IPS-18c (cell line): Measurements from ENCODE around the gene KICS2.
A peak's percentile ranks its signal among the peaks of the same experiment; 100 is the strongest.
"Not testable (repeated sequence)": the region's sequence is repeated elsewhere in the genome, so short reads cannot be mapped to it uniquely, and the experiment has no call there.

Experiments used
- H3K4me3 ChIP-seq: 2 replicates; pipeline ENCODE4 v1.7.0; 2013; ENCODE audit warnings: low read depth, mild to moderate bottlenecking, low read length, moderate library complexity; ENCODE audit not compliant: insufficient read depth
- H3K9me3 ChIP-seq: one replicate; pipeline ENCODE4 v1.6.1; 2013; ENCODE audit warnings: mild to moderate bottlenecking, low read length, moderate library complexity; ENCODE audit not compliant: control insufficient read depth, insufficient read depth

The KICS2 gene

GRCh38 chr12:64221651-64222008 is 466 bp downstream of the KICS2 start:
- H3K4me3 ChIP-seq = peak overlapping the region; percentile 96
- H3K9me3 ChIP-seq = no peaks in the 10 kb centered on the region

- Histone ChIP-seq H3K4me3 (no peak overlapping the region), H3K9me3 (no peaks in the 10 kb centered on the region)
Observed at GRCh38 chr12:64220046-64220445, 2.0 kb downstream of the KICS2 start.

GRCh38 chr12:64219145-64219544 is 3.0 kb downstream of the KICS2 start:
- no peak overlapping the region for H3K4me3 ChIP-seq

GRCh38 chr12:64218597-64218996 is 3.5 kb downstream of the KICS2 start:
- no peaks in the 10 kb centered on the region for H3K9me3 ChIP-seq
- H3K4me3 ChIP-seq = no peak overlapping the region

More at GRCh38 chr12:64219145-64219544, 3.0 kb downstream of the KICS2 start:
- no peaks in the 10 kb centered on the region for H3K9me3 ChIP-seq

GRCh38 chr12:64217643-64218042 is 4.5 kb downstream of the KICS2 start:
- H3K4me3 ChIP-seq, H3K9me3 ChIP-seq: not testable (repeated sequence)

GRCh38 chr12:64216239-64216638 is 5.9 kb downstream of the KICS2 start:
- Histone ChIP-seq H3K4me3 (no peak overlapping the region), H3K9me3 (no peaks in the 10 kb centered on the region)

- no peaks in the 10 kb centered on the region for H3K9me3 ChIP-seq
- no peak overlapping the region for H3K4me3 ChIP-seq
Observed at GRCh38 chr12:64212119-64212746, 9.9 kb downstream of the KICS2 start.

GRCh38 chr12:64207453-64207852 is 14.6 kb downstream of the KICS2 start:
- no peaks in the 10 kb centered on the region for H3K9me3 ChIP-seq
- no peak overlapping the region for H3K4me3 ChIP-seq

- Histone ChIP-seq H3K9me3 (no peaks in the 10 kb centered on the region), H3K4me3 (no peak overlapping the region)
Observed at GRCh38 chr12:64205542-64205941, 16.6 kb downstream of the KICS2 start.

- no peak overlapping the region for H3K4me3 ChIP-seq
- H3K9me3 ChIP-seq = no peaks in the 10 kb centered on the region
Observed at GRCh38 chr12:64203775-64204174, 18.3 kb downstream of the KICS2 start.

GRCh38 chr12:64203036-64203435 is 19.1 kb downstream of the KICS2 start:
- Histone ChIP-seq H3K4me3 (no peak overlapping the region), H3K9me3 (no peaks in the 10 kb centered on the region)

- not testable (repeated sequence) for H3K4me3 ChIP-seq, H3K9me3 ChIP-seq
Observed at GRCh38 chr12:64195841-64196240, 26.3 kb downstream of the KICS2 start.

- H3K9me3 ChIP-seq = peaks cover 2% of the 10 kb centered on the region
- no peak overlapping the region for H3K4me3 ChIP-seq
Observed at GRCh38 chr12:64194333-64195149, 27.6 kb downstream of the KICS2 start.

- Histone ChIP-seq H3K4me3 (no peak overlapping the region), H3K9me3 (peaks cover 2% of the 10 kb centered on the region)
Observed at GRCh38 chr12:64193931-64194330, 28.2 kb downstream of the KICS2 start.

- H3K9me3 ChIP-seq = peaks cover 2% of the 10 kb centered on the region
- H3K4me3 ChIP-seq = no peak overlapping the region
Observed at GRCh38 chr12:64192644-64193444, 29.3 kb downstream of the KICS2 start.

- Histone ChIP-seq H3K9me3 (peaks cover 2% of the 10 kb centered on the region), H3K4me3 (no peak overlapping the region)
Observed at GRCh38 chr12:64190140-64190539, 32.0 kb downstream of the KICS2 start.

- Histone ChIP-seq H3K4me3 (no peak overlapping the region), H3K9me3 (peaks cover 2% of the 10 kb centered on the region)
Observed at GRCh38 chr12:64189530-64189929, 32.6 kb downstream of the KICS2 start.

GRCh38 chr12:64187794-64188193 is 34.3 kb downstream of the KICS2 start:
- Histone ChIP-seq H3K4me3 (no peak overlapping the region), H3K9me3 (no peaks in the 10 kb centered on the region)
